ENCODE results near the gene FBRSL1.

The FBRSL1 gene

GRCh38 chr12:132535019-132535418, 45.1 kb downstream of the FBRSL1 start:
- Histone ChIP-seq H3K27ac (ENCODE audit: low read length) (no peak overlapping the region), H3F3A (ENCODE audit: insufficient read depth, low read length) (no peaks in the 10 kb centered on the region), H3K27me3 (replicated peaks; ENCODE audit: insufficient read depth, low read length) (no peaks in the 10 kb centered on the region), H2AFZ (ENCODE audit: low read length) (no peak overlapping the region), H3K4me1 (ENCODE audit: low read length) (no peaks in the 10 kb centered on the region), H3K9ac (ENCODE audit: low read length) (no peak overlapping the region), H3K9me2 (replicated peaks; ENCODE audit: insufficient read depth, low read length) (no peaks in the 10 kb centered on the region), H3K9me3 (replicated peaks; ENCODE audit: insufficient read depth, low read length) (no peaks in the 10 kb centered on the region), H3K79me2 (ENCODE audit: low read length) (no peaks in the 10 kb centered on the region), H4K20me1 (ENCODE audit: insufficient read depth, low read length) (no peaks in the 10 kb centered on the region), H3K4me3 (ENCODE audit: low read length) (no peak overlapping the region), H3K36me3 (replicated peaks; ENCODE audit: insufficient read depth, low read length) (no peaks in the 10 kb centered on the region), H3K4me2 (ENCODE audit: low read depth, low read length) (no peak overlapping the region)
- no peak for DNase-seq
- TF ChIP-seq EZH2 (optimal IDR thresholded peaks at IDR 0.05; ENCODE audit: low read depth, low read length): no peak
- no peak for TF ChIP-seq CTCF (IDR thresholded peaks at IDR 0.05; ENCODE audit: low read length)
- TF ChIP-seq EZH2phosphoT487 (IDR thresholded peaks at IDR 0.05; ENCODE audit: low read length): no peak

- no peak overlapping the region for H3K27ac ChIP-seq (ENCODE audit: low read length)
- no peaks in the 10 kb centered on the region for H3K9me2 ChIP-seq (replicated peaks; ENCODE audit: insufficient read depth, low read length)
- H2AFZ ChIP-seq (ENCODE audit: low read length): no peak overlapping the region
- no peaks in the 10 kb centered on the region for H3K79me2 ChIP-seq (ENCODE audit: low read length)
- no peak overlapping the region for H3K9ac ChIP-seq (ENCODE audit: low read length)
- H4K20me1 ChIP-seq (ENCODE audit: insufficient read depth, low read length): no peaks in the 10 kb centered on the region
- TF ChIP-seq EZH2phosphoT487 (IDR thresholded peaks at IDR 0.05; ENCODE audit: low read length) (no peak), EZH2 (optimal IDR thresholded peaks at IDR 0.05; ENCODE audit: low read depth, low read length) (no peak), CTCF (IDR thresholded peaks at IDR 0.05; ENCODE audit: low read length) (no peak)
- H3K4me2 ChIP-seq (ENCODE audit: low read depth, low read length): no peak overlapping the region
- H3K4me3 ChIP-seq (ENCODE audit: low read length): no peak overlapping the region
- H3K9me3 ChIP-seq (replicated peaks; ENCODE audit: insufficient read depth, low read length): no peaks in the 10 kb centered on the region
- DNase-seq: no peak
- H3K4me1 ChIP-seq (ENCODE audit: low read length): no peaks in the 10 kb centered on the region
- H3K36me3 ChIP-seq (replicated peaks; ENCODE audit: insufficient read depth, low read length): no peaks in the 10 kb centered on the region
- H3F3A ChIP-seq (ENCODE audit: insufficient read depth, low read length): no peaks in the 10 kb centered on the region
- no peaks in the 10 kb centered on the region for H3K27me3 ChIP-seq (replicated peaks; ENCODE audit: insufficient read depth, low read length)
Measured at GRCh38 chr12:132536102-132536876, 46.3 kb downstream of the FBRSL1 start.

GRCh38 chr12:132537049-132537448, 47.1 kb downstream of the FBRSL1 start:
- Histone ChIP-seq H3K4me3 (ENCODE audit: low read length) (no peak overlapping the region), H3F3A (ENCODE audit: insufficient read depth, low read length) (no peaks in the 10 kb centered on the region), H3K9me2 (replicated peaks; ENCODE audit: insufficient read depth, low read length) (no peaks in the 10 kb centered on the region), H4K20me1 (ENCODE audit: insufficient read depth, low read length) (no peaks in the 10 kb centered on the region), H3K9ac (ENCODE audit: low read length) (no peak overlapping the region), H3K27ac (ENCODE audit: low read length) (no peak overlapping the region), H3K27me3 (replicated peaks; ENCODE audit: insufficient read depth, low read length) (no peaks in the 10 kb centered on the region), H3K36me3 (replicated peaks; ENCODE audit: insufficient read depth, low read length) (no peaks in the 10 kb centered on the region), H3K4me2 (ENCODE audit: low read depth, low read length) (no peak overlapping the region), H2AFZ (ENCODE audit: low read length) (no peak overlapping the region), H3K9me3 (replicated peaks; ENCODE audit: insufficient read depth, low read length) (no peaks in the 10 kb centered on the region), H3K79me2 (ENCODE audit: low read length) (no peaks in the 10 kb centered on the region), H3K4me1 (ENCODE audit: low read length) (no peaks in the 10 kb centered on the region)
- TF ChIP-seq EZH2 (optimal IDR thresholded peaks at IDR 0.05; ENCODE audit: low read depth, low read length) (no peak), EZH2phosphoT487 (IDR thresholded peaks at IDR 0.05; ENCODE audit: low read length) (no peak)
- no peak for DNase-seq
